ENCODE measurements around the gene JADE1. TPM values are rescaled to one million over a fixed set of nuclear protein-coding genes. Genes with fewer than 3 reads are reported as not detected.

JADE1 gene
- total and polyA plus RNA-seq, 4 donors: 5.0 to 17.6 (median 10.5) TPM

DNA sequence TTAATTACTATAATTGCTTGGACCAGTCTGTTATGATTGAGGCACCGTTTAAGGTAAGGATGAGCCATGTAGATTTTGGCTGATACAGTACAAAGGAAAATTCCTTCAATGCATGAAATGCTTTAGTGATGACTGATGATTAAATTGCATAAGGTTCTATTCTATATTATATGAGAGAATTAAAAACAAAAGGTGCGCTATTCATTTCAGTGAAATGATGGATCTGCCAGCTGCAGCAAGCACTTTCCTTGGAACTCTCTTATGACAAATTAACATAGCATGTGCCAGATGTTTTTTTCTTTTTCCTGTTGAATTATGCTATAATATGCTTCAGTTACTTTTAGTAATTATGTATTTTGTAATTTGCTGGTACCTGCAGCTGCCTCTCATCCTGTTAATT lies 98.5 kb downstream of the JADE1 start:
- Histone ChIP-seq H3K27ac (ENCODE audit: low read depth in 1 of 2, low read length in 2 of 2) (no peak overlapping the region), H3K36me3 (ENCODE audit: control insufficient read depth in 4 of 4, insufficient read depth in 3 of 4, low read depth in 1 of 4, low read length in 3 of 4) (no peaks in the 10 kb centered on the region), H3K27me3 (ENCODE audit: control insufficient read depth in 4 of 4, insufficient read depth in 4 of 4, low read length in 3 of 4) (no peaks in the 10 kb centered on the region), H3K9ac (ENCODE audit: low read depth in 1 of 2, low read length in 2 of 2) (no peak overlapping the region), H3K4me1 (ENCODE audit: control insufficient read depth in 4 of 4, insufficient read depth in 4 of 4, low read length in 3 of 4) (no peaks in the 10 kb centered on the region), H3K4me3 (ENCODE audit: low read depth in 1 of 3, low read length in 3 of 3) (no peak overlapping the region), H3K9me3 (ENCODE audit: control insufficient read depth in 4 of 4, low read length in 3 of 4) (no peaks in the 10 kb centered on the region)
- no peak for DNase-seq (ENCODE audit: low spot score)
- WGBS: 99% methylated on average over 2 of the region's 2 CpGs
- no peak for TF ChIP-seq JUND (IDR thresholded peaks at IDR 0.05)
- TF ChIP-seq, protein P1, sequence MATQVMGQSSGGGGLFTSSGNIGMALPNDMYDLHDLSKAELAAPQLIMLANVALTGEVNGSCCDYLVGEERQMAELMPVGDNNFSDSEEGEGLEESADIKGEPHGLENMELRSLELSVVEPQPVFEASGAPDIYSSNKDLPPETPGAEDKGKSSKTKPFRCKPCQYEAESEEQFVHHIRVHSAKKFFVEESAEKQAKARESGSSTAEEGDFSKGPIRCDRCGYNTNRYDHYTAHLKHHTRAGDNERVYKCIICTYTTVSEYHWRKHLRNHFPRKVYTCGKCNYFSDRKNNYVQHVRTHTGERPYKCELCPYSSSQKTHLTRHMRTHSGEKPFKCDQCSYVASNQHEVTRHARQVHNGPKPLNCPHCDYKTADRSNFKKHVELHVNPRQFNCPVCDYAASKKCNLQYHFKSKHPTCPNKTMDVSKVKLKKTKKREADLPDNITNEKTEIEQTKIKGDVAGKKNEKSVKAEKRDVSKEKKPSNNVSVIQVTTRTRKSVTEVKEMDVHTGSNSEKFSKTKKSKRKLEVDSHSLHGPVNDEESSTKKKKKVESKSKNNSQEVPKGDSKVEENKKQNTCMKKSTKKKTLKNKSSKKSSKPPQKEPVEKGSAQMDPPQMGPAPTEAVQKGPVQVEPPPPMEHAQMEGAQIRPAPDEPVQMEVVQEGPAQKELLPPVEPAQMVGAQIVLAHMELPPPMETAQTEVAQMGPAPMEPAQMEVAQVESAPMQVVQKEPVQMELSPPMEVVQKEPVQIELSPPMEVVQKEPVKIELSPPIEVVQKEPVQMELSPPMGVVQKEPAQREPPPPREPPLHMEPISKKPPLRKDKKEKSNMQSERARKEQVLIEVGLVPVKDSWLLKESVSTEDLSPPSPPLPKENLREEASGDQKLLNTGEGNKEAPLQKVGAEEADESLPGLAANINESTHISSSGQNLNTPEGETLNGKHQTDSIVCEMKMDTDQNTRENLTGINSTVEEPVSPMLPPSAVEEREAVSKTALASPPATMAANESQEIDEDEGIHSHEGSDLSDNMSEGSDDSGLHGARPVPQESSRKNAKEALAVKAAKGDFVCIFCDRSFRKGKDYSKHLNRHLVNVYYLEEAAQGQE (IDR thresholded peaks at IDR 0.05): no peak
- TF ChIP-seq, protein P2, sequence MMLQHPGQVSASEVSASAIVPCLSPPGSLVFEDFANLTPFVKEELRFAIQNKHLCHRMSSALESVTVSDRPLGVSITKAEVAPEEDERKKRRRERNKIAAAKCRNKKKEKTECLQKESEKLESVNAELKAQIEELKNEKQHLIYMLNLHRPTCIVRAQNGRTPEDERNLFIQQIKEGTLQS (IDR thresholded peaks at IDR 0.05): no peak
- no peak for TF ChIP-seq RAD21 (IDR thresholded peaks at IDR 0.05)
- TF ChIP-seq, protein P3, sequence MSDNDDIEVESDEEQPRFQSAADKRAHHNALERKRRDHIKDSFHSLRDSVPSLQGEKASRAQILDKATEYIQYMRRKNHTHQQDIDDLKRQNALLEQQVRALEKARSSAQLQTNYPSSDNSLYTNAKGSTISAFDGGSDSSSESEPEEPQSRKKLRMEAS (IDR thresholded peaks at IDR 0.05): no peak
- no peak for TF ChIP-seq RXRA (IDR thresholded peaks at IDR 0.05)
- TF ChIP-seq YY1 (IDR thresholded peaks at IDR 0.05): no peak
- no peak for TF ChIP-seq EGR1 (IDR thresholded peaks at IDR 0.05; ENCODE audit: low read depth in 2 of 2)
- no peak for TF ChIP-seq GABPA (IDR thresholded peaks at IDR 0.05 in 1 of 2, conservative IDR thresholded peaks at IDR 0.05 in 1 of 2)
- TF ChIP-seq, protein P4, sequence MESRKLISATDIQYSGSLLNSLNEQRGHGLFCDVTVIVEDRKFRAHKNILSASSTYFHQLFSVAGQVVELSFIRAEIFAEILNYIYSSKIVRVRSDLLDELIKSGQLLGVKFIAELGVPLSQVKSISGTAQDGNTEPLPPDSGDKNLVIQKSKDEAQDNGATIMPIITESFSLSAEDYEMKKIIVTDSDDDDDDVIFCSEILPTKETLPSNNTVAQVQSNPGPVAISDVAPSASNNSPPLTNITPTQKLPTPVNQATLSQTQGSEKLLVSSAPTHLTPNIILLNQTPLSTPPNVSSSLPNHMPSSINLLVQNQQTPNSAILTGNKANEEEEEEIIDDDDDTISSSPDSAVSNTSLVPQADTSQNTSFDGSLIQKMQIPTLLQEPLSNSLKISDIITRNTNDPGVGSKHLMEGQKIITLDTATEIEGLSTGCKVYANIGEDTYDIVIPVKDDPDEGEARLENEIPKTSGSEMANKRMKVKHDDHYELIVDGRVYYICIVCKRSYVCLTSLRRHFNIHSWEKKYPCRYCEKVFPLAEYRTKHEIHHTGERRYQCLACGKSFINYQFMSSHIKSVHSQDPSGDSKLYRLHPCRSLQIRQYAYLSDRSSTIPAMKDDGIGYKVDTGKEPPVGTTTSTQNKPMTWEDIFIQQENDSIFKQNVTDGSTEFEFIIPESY (IDR thresholded peaks at IDR 0.05): no peak
- no peak for TF ChIP-seq FOXA1 (IDR thresholded peaks at IDR 0.05)

DNA sequence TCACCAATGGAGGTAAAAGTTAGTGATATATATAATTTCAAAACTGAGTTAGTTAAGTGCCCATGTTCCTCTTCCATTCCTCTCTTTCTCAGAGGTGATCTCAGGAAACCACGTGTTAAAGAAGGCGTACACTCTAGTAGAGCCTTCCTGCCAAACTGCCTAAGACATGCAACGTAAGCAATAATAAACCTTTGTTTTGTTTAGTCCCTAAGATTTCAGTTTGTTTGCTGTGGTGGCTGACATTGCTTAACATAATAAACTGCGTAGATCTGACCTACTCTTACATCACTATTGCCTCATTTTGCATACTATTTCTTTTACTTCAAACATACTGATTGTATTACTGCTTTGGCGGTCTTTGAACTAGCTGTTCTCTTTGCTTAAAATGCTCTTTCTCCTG lies 99.2 kb downstream of the JADE1 start:
- Histone ChIP-seq H3K27ac (ENCODE audit: low read depth in 1 of 2, low read length in 2 of 2) (no peak overlapping the region), H3K9ac (ENCODE audit: low read depth in 1 of 2, low read length in 2 of 2) (no peak overlapping the region), H3K4me3 (ENCODE audit: low read depth in 1 of 3, low read length in 3 of 3) (no peak overlapping the region), H3K4me1 (ENCODE audit: control insufficient read depth in 4 of 4, insufficient read depth in 4 of 4, low read length in 3 of 4) (no peaks in the 10 kb centered on the region), H3K36me3 (ENCODE audit: control insufficient read depth in 4 of 4, insufficient read depth in 3 of 4, low read depth in 1 of 4, low read length in 3 of 4) (no peaks in the 10 kb centered on the region), H3K27me3 (ENCODE audit: control insufficient read depth in 4 of 4, insufficient read depth in 4 of 4, low read length in 3 of 4) (no peaks in the 10 kb centered on the region), H3K9me3 (ENCODE audit: control insufficient read depth in 4 of 4, low read length in 3 of 4) (no peaks in the 10 kb centered on the region)
- no peak for DNase-seq (ENCODE audit: low spot score)
- WGBS: 80% methylated on average over 5 of the region's 5 CpGs
- TF ChIP-seq FOXA1 (IDR thresholded peaks at IDR 0.05) (no peak), RAD21 (IDR thresholded peaks at IDR 0.05) (no peak), SP1 (IDR thresholded peaks at IDR 0.05) (no peak), JUND (IDR thresholded peaks at IDR 0.05) (no peak)
- TF ChIP-seq, protein P1 (IDR thresholded peaks at IDR 0.05): no peak
- TF ChIP-seq, protein P3 (IDR thresholded peaks at IDR 0.05): no peak
